OCI-LY3 (cell line): Measurements from ENCODE around the gene POU2F2.

Source experiments
- H2AFZ ChIP-seq: fragments of 200-600, 300-600 bp; shearing (Covaris generic); 2 replicates; pipeline ENCODE4 v1.6.0; 2014; ENCODE audit warnings: antibody characterized with exemption, low read depth, low read length
- H3K27ac ChIP-seq: fragments of 200-600, 300-600 bp; sonication (generic); 2 replicates; pipeline ENCODE4 v1.5.1; 2014; ENCODE audit warnings: mild to moderate bottlenecking, low read length, moderate library complexity, mixed read lengths
- H3K27me3 ChIP-seq: fragments of 200-600, 300-600 bp; sonication (generic); 2 replicates; pipeline ENCODE4 v1.6.1; 2014; ENCODE audit warnings: low read depth, low read length, mixed read lengths
- H3K36me3 ChIP-seq: fragments of 200-600, 300-600 bp; sonication (generic); replicated peaks from 2 replicates; pipeline ENCODE3; 2014; ENCODE audit warnings: low read depth, low read length, mixed read lengths
- H3K4me1 ChIP-seq: fragments of 300-600, 200-600 bp; sonication (generic); 2 replicates; pipeline ENCODE4 v1.6.1; 2014; ENCODE audit warnings: low read length, mixed read lengths
- H3K4me2 ChIP-seq: fragments of 200-600, 300-600 bp; sonication (generic); 2 replicates; pipeline ENCODE4 v1.6.1; 2014; ENCODE audit warnings: low read length, mixed read lengths
- H3K4me3 ChIP-seq: fragments of 300-600, 200-600 bp; sonication (generic); 2 replicates; pipeline ENCODE4 v1.5.1; 2014; ENCODE audit warnings: antibody characterized with exemption, mild to moderate bottlenecking, low read length, moderate library complexity
- H3K79me2 ChIP-seq: fragments of 300-600, 200-600 bp; shearing (Covaris generic); 2 replicates; pipeline ENCODE4 v1.6.1; 2014; ENCODE audit warnings: mild to moderate bottlenecking, low read length, mixed read lengths
- H3K9ac ChIP-seq: fragments of 300-600, 200-600 bp; shearing (Covaris generic); 2 replicates; pipeline ENCODE4 v1.6.0; 2014; ENCODE audit warnings: mild to moderate bottlenecking, low read length, moderate library complexity
- H3K9me3 ChIP-seq: fragments of 200-600, 300-600 bp; shearing (Covaris generic); 2 replicates; pipeline ENCODE4 v1.6.1; 2014; ENCODE audit warnings: low read length, mixed read lengths; ENCODE audit not compliant: insufficient read depth
- H4K20me1 ChIP-seq: fragments of 200-600, 300-600 bp; sonication (generic); 2 replicates; pipeline ENCODE4 v1.6.1; 2016; ENCODE audit warnings: low read length, mixed read lengths; ENCODE audit not compliant: insufficient read depth
- CTCF ChIP-seq: fragments of 200-600, 300-600 bp; sonication (generic); IDR thresholded peaks from 2 replicates; pipeline ENCODE4 v1.5.1; 2014; ENCODE audit warnings: antibody characterized with exemption, low read length, low read depth
- EZH2phosphoT487 ChIP-seq: fragments of 200-600 bp; shearing (Covaris generic); IDR thresholded peaks from 2 replicates; pipeline ENCODE4 v1.6.1; 2018; ENCODE audit warnings: antibody characterized with exemption, mixed run types, low read depth

POU2F2 gene

GRCh38 chr19:42054205-42054604, 78.0 kb downstream of the POU2F2 start:
- no peaks in the 10 kb centered on the region for H3K79me2 ChIP-seq
- H3K4me1 ChIP-seq = no peaks in the 10 kb centered on the region
- H4K20me1 ChIP-seq = no peaks in the 10 kb centered on the region
- peaks cover 2% of the 10 kb centered on the region; the same call in 1 of the 2 replicates for H3K27me3 ChIP-seq
- H3K36me3 ChIP-seq = no peaks in the 10 kb centered on the region
- no peak overlapping the region for H2AFZ ChIP-seq
- H3K9me3 ChIP-seq = no peaks in the 10 kb centered on the region
- H3K27ac ChIP-seq = no peak overlapping the region
- TF ChIP-seq EZH2phosphoT487 (no peak), CTCF (no peak)
- H3K4me2 ChIP-seq = no peak overlapping the region
- no peak overlapping the region for H3K4me3 ChIP-seq
- H3K9ac ChIP-seq = no peak overlapping the region

GRCh38 chr19:42053037-42053935, 79.0 kb downstream of the POU2F2 start:
- H3K36me3 ChIP-seq = no peaks in the 10 kb centered on the region
- no peak for TF ChIP-seq CTCF
- no peak for TF ChIP-seq EZH2phosphoT487
- H3K79me2 ChIP-seq = no peaks in the 10 kb centered on the region
- H3K4me2 ChIP-seq = no peak overlapping the region
- no peak overlapping the region for H3K4me3 ChIP-seq
- H3K27ac ChIP-seq = no peak overlapping the region
- H3K9me3 ChIP-seq = no peaks in the 10 kb centered on the region
- H3K4me1 ChIP-seq = no peaks in the 10 kb centered on the region
- H3K27me3 ChIP-seq = peaks cover 2% of the 10 kb centered on the region; the same call in 1 of the 2 replicates
- no peak overlapping the region for H3K9ac ChIP-seq
- no peaks in the 10 kb centered on the region for H4K20me1 ChIP-seq
- H2AFZ ChIP-seq = no peak overlapping the region

GRCh38 chr19:42052241-42052863, 79.9 kb downstream of the POU2F2 start:
- Histone ChIP-seq H3K4me2 (no peak overlapping the region), H3K79me2 (no peaks in the 10 kb centered on the region), H3K4me3 (no peak overlapping the region), H3K9ac (no peak overlapping the region), H4K20me1 (no peaks in the 10 kb centered on the region), H3K9me3 (no peaks in the 10 kb centered on the region), H2AFZ (no peak overlapping the region), H3K4me1 (no peaks in the 10 kb centered on the region), H3K27ac (no peak overlapping the region), H3K36me3 (no peaks in the 10 kb centered on the region), H3K27me3 (peaks cover 2% of the 10 kb centered on the region; the same call in 1 of the 2 replicates)
- no peak for TF ChIP-seq CTCF
- no peak for TF ChIP-seq EZH2phosphoT487
